NCI-H1092 (cell line): Measurements from ENCODE around the gene RGS17.
A peak's percentile ranks its signal among the peaks of the same experiment; 100 is the strongest.
"Not testable (repeated sequence)": the region's sequence is repeated elsewhere in the genome, so short reads cannot be mapped to it uniquely, and the experiment has no call there.

Experiments used
- DNase-seq: peaks from one replicate; lab custom pipeline; 2025; lab: John Stamatoyannopoulos, UW

Gene RGS17

GRCh38 chr6:152984513-152984872, 146.6 kb downstream of the RGS17 start:
- no peak for DNase-seq

- DNase-seq, result peak; percentile 36
Measured at GRCh38 chr6:152983637-152984512, 147.2 kb downstream of the RGS17 start.

GRCh38 chr6:152982904-152983636, 148.0 kb downstream of the RGS17 start, which contains the start of gene FBXO5:
FBXO5 (minus strand) TSS chr6:152983041; CDS start chr6:152982959, 82 bp downstream.
- DNase-seq, result peak; percentile 98

- DNase-seq, result peak; percentile 26
Measured at GRCh38 chr6:152981989-152982903, 148.8 kb downstream of the RGS17 start.

GRCh38 chr6:152981219-152981618, 149.9 kb downstream of the RGS17 start:
- DNase-seq, result no peak

GRCh38 chr6:152980656-152981055, 150.4 kb downstream of the RGS17 start:
- no peak for DNase-seq

- no peak for DNase-seq
Measured at GRCh38 chr6:152979116-152979515, 152.0 kb downstream of the RGS17 start.

- DNase-seq, result no peak
Measured at GRCh38 chr6:152978058-152978457, 153.0 kb downstream of the RGS17 start.

GRCh38 chr6:152977556-152977955, 153.5 kb downstream of the RGS17 start:
- DNase-seq, result no peak

GRCh38 chr6:152976749-152977148, 154.3 kb downstream of the RGS17 start:
- no peak for DNase-seq

- no peak for DNase-seq
Measured at GRCh38 chr6:152975204-152975915, 155.7 kb downstream of the RGS17 start.

- no peak for DNase-seq
Measured at GRCh38 chr6:152973916-152974315, 157.2 kb downstream of the RGS17 start.

- no peak for DNase-seq
Measured at GRCh38 chr6:152969688-152970418, 161.2 kb downstream of the RGS17 start.

- not testable (repeated sequence) for DNase-seq
Measured at GRCh38 chr6:152966168-152966894, 164.8 kb downstream of the RGS17 start.

GRCh38 chr6:152959333-152959732, 171.7 kb downstream of the RGS17 start:
- DNase-seq, result no peak

GRCh38 chr6:152957796-152958195, 173.3 kb downstream of the RGS17 start:
- DNase-seq, result no peak
